GM18508 (cell line): ENCODE results near the gene PTGES2.
"Not testable (repeated sequence)": the region's sequence is repeated elsewhere in the genome, so short reads cannot be mapped to it uniquely, and the experiment has no call there.

Source experiments
- ATAC-seq: cut with Tn5 transposase; IDR thresholded peaks from one replicate; pipeline ENCODE4 v1.9.1; 2021; ENCODE audit warnings: moderate number of reproducible peaks; ENCODE audit not compliant: insufficient read depth, unreplicated experiment

Gene PTGES2

DNA sequence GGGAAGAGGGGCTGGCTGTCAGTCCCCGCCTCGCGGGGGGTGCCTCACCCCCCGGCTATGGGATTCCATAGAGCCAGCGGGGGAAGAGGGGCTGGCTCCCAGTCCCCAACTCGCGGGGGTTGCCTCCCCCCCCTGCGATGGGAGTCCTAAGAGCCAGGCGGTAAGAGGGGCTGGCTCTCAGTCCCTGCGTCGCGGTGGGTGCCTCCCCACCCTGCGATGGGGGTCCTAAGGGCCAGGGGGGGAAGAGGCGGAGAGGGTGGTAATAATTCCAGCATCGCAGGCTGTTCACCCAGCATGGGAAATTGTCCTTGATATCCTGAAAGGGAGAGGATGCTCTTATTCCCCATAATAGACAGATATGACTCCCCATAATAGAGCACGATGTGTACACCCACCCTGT lies 12.1 kb upstream of the PTGES2 start:
- no peak for ATAC-seq

- ATAC-seq, result no peak
These were observed 10.5 kb upstream of the PTGES2 start for GRCh38 chr9:128138001-128138400.

GRCh38 chr9:128136816-128137793 lies 9.6 kb upstream of the PTGES2 start:
- no peak for ATAC-seq

GRCh38 chr9:128135561-128135960 lies 8.0 kb upstream of the PTGES2 start:
- not testable (repeated sequence) for ATAC-seq

- not testable (repeated sequence) for ATAC-seq
These were observed 4.6 kb upstream of the PTGES2 start for GRCh38 chr9:128132139-128132538.

DNA sequence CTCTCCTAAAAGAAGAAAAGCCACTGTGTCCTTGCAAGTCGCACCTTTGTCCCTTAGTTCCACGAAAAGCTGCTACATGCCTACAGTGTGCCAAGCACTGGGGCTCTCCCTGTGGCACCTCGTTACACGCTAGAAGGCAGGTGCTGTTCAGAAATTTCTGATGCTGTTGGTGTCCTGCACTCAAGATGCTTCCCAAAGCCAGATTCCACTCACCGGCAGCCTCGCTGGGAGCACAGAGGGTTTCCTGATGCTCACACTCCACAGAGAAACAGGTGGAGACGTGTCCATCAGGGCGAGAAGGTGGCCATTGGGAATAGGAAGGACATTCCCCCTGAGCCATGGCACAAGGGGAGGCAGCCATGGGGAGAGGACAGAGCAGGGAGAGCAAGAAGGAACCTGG lies 3.8 kb upstream of the PTGES2 start:
- ATAC-seq, result not testable (repeated sequence)

DNA sequence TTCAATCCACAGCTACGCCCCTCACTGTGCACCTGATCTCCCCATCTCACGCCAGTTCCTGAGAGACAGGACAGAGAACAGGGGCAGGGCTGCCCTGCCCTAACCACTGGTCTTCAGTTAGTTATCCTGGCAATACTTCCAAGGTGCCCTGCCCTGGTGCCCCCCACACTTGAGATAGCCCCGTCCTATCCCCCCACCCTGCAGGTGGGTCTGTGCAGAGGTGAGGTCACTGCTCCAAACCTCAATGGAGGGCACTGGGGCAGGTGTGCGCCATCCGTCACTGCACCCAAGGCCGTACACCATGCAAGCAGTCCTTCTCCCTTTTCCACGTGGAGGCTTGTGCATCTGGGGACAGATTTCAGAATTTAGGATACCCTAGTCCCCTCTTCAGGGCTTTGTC lies 3.1 kb upstream of the PTGES2 start:
- ATAC-seq, result not testable (repeated sequence)

GRCh38 chr9:128129976-128130590 lies 2.6 kb upstream of the PTGES2 start:
- ATAC-seq, result not testable (repeated sequence)

DNA sequence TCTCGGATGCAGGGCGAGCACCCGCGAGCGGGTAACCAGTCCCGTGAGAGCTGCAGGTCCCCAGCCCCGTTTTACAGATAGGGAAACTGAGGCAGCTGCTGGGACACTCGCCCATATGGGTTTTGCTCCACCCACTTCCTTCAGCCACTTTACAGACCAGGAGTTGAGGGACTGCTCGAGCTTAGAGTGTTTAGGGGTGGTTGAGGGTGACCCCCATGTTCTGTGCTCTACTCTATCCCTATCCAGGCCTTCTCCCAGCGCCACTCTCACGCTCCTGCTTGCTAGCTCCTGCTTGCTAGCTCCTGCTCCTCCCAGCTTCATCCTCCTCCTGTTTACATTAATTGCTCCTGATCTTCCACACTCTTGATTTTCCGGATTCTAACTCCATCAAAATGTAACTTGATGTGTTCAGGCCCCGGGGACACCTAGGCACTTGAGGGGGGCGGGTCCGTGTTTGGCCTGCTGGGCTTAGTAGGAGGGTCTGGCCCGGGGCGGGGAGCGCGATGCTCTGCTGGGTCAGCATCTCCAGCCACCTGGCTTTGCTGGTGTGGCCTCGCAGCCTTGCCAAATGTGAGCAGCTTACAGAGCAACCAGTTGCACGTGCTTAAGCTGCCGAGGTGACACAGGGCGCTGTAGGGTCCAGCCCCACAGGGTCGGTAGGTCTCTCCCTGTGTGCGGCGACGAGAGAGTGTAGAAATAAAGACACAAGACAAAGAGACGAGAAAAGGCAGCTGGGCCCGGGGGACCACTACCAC lies 1.5 kb upstream of the PTGES2 start:
- ATAC-seq, result no peak

- ATAC-seq, result no peak
These were observed 684 bp upstream of the PTGES2 start for GRCh38 chr9:128127990-128128835.

DNA sequence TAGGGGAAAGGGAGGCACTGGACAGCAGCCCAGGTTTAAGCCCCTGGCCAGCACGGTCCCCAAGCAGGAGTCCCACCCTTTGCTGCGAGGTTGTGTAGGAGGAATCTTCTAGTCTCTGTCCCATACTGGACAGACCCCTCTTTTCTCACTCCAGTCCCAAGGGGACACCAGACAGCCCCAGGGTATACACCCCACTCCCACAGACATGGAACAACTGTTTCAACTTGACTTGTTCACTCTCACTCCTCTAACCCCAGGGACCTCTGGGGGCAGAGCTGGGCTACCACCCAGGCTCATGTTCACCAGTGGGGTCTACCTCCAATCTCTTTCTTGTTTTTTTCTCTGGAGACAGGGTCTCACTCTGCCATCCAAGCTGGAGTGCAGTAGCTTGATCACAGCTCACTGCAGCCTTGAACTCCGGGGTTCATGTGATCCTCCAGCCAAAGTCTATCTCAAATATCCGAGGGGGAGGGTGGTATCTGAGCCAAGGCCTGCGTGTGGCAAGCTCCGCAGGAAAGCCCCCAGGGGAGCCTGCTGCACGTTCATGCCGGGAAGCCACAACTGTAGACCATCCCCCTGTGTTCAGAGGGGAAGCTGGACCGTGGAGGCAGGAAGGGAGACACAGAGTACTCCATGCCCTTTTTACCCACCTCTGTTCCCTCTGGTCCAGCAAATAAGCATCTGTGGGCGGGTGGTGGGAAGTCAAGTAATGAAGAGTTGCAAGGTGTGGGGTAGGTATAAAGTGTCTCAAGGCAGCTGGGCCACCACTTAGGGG lies 1.8 kb downstream of the PTGES2 start:
- no peak for ATAC-seq

DNA sequence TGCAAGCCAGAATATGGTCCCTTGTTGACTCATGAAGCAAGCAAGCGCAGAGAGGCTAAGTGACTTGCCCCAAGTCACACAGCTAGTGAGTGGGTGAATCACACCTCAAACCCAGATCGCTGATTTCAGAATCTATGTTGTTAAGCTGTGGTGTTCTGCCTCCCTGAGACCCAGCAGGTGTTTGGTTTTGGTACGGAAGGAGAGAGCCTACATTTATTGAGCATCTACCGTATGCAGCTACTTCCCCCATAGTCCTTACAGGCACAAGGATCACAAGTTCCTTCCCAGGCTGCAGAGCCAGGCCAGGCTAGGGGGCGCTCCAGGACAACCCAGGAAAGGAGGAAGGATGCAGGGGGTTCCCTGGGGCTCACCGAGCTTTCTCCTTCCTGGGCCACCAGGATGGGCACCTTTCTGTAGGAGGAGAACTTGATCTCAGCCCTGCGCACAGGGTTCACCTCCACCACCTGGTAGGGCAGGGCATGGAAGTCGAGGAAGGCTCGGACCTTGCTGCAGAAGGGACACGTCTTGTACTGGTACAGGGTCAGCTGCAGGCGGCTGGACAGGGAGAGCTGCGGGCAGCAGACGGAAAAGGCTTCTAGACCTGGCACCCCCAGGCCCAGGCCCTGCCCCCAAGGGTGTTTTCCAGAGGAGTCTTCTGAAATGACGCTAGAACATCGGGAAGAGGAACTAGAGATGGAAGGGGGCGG lies 2.5 kb downstream of the PTGES2 start:
- ATAC-seq, result no peak

- ATAC-seq, result no peak
These were observed 3.1 kb downstream of the PTGES2 start for GRCh38 chr9:128124451-128124850.

GRCh38 chr9:128123451-128124080 lies 4.0 kb downstream of the PTGES2 start:
- ATAC-seq, result no peak

- ATAC-seq, result no peak
These were observed 4.7 kb downstream of the PTGES2 start for GRCh38 chr9:128122809-128123175.

- no peak for ATAC-seq
These were observed 5.4 kb downstream of the PTGES2 start for GRCh38 chr9:128121924-128122808.

GRCh38 chr9:128121466-128121810 lies 6.1 kb downstream of the PTGES2 start:
- no peak for ATAC-seq
